GM19351 (cell line): Measurements from ENCODE around the gene SLC10A6.
A peak's percentile ranks its signal among the peaks of the same experiment; 100 is the strongest.
"Not testable (repeated sequence)": the region's sequence is repeated elsewhere in the genome, so short reads cannot be mapped to it uniquely, and the experiment has no call there.

Source experiments
- ATAC-seq: cut with Tn5 transposase; IDR thresholded peaks from one replicate; pipeline ENCODE4 v1.9.1; 2021; ENCODE audit warnings: mild to moderate bottlenecking, moderate library complexity; ENCODE audit not compliant: unreplicated experiment

The SLC10A6 gene, protein sequence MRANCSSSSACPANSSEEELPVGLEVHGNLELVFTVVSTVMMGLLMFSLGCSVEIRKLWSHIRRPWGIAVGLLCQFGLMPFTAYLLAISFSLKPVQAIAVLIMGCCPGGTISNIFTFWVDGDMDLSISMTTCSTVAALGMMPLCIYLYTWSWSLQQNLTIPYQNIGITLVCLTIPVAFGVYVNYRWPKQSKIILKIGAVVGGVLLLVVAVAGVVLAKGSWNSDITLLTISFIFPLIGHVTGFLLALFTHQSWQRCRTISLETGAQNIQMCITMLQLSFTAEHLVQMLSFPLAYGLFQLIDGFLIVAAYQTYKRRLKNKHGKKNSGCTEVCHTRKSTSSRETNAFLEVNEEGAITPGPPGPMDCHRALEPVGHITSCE

DNA sequence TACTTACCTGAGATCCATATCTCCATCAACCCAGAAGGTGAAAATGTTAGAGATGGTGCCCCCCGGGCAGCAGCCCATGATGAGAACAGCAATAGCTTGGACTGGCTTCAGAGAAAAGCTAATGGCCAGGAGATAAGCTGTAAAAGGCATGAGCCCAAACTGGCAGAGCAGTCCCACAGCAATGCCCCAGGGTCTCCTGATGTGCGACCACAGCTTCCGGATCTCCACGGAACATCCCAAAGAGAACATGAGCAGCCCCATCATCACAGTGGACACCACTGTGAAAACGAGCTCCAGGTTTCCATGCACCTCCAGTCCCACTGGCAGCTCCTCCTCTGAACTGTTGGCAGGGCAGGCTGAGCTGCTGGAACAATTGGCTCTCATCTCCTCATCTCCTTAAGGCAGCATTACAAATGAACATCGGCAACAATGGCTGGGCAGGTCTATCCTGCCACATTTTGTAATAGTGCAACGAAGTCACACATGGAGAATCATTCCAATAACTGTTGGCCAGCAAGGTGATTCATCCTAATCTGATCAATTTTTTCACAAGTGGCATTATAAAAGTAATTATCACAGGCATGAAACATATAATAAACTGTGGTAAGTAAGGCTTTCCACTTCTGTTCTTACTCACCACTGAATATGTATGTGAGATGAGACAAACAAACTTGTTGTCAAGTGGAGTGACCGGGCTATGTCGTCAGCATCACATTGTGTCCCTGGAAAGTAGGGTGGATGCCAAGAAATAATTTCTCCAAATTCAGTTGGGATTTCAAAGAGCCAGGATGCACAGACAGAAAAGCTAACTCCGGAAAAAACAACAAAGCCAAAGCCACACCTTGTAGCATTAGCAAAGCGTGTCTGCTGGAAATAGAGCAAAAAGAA lies at the start of gene SLC10A6:
Gene SLC10A6, minus strand, starts transcription at position 653 of the 888 bp plus-strand sequence. Its CDS starts 269 bp downstream, at position 384.
- ATAC-seq = no peak

DNA sequence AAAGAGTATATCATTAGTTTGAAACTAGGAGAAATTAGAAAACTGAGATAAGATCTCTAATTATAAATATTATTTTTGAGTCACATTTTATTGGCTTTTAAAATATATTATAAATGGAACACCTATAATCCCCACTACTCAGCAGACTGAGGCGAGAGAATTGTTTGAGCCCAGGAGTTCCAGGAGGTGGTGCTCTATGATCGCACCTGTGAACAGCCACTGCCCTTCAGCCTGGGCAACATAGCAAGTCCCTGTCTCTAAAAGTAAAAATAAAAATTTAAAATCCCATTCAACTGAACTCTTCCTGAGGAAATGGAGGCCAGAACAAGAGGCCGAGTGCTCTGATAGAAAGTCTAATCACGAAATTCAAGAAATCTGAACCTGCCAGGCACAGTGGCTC lies 49.4 kb upstream of the SLC10A6 start:
- ATAC-seq = no peak

DNA sequence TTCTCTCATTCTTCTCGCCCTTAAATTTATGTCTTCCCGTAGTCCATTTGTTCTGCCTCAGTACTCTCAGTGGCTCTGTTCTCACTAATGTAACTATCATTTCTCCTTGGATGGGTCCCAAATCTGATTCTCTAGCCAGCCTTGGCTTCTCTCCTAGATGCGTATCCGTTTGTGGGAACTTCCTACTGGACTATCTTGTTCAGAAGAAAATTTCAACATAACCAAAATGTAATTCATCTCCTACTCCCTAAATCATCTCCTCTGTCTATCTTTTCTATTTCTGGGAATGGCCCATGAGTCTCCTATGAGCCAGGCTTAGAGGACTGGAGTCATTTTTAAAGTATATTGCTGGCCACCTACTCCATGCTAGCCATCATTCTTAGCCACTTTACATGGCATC lies 47.4 kb upstream of the SLC10A6 start:
- no peak for ATAC-seq

DNA sequence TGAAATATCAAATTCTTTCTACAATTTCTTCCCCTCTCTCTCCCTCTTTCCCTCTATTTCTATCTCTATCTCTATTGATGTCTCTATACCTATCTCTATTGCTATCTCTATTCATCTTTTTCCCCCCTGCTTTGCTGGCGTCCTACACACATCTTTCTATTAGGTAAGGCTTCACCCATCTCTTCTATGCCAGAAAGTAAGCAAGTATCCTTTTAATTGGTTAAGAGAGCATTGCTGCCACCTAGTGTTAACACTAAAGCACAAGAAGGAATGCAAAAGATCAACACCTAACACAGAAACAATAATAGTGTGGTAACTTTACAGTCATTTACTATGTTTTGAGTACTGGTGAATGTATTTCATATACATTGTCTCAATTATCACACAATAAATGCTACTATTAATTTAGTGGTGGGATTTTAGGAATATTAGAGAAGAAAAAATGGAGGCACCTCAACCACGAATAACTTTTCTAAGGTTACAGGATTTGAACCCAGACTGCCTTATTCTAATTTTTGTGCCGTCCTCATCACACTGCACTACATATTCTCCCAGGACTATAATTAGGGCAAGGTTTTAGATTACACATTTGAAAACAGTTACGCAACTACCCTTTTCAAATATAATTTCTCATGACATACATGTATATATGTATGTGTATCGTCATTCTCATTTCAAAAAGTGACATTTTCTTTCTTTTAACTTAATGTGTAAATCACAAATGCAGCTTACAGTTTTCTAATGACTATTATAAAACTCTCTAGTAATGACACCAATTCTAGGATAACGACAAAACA lies 46.7 kb upstream of the SLC10A6 start:
- peak; percentile 46 for ATAC-seq

DNA sequence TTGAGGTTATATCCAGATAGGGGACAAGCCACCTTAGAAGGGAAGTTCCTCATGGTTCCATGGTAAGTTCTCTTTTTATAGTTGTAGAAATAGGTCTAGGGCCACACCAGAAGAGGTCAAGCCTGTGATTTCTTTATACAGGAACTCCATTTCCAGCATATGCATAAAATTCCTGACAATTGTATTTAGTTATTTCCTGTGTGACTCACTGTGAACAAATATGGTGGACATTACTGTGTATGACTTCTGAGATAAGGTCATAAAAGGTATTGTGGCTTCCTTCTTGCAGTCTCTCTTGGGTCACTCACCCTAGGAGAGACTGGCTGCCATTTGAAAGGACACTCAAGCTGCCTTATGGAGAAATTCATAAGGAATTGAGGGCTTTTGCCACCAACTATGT lies 45.3 kb upstream of the SLC10A6 start:
- ATAC-seq = no peak

DNA sequence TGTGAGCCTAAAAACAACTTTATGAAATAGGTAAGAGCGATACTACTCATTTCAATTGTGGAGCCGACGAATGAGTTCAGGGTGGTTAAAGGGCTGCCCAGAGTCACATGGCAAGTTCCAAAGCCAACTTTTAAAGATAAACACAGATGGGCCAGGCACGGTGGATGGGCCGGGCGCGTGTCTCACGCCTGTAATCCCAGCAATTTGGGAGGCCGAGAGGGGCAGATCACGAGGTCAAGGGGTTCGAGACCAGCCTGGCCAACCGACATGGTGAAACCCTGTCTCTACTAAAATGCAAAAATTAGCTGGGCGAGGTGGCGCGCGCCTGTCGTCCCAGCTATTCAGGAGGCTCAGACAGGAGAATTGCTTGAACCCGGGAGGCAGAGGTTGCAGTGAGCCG lies 44.0 kb upstream of the SLC10A6 start:
- no peak for ATAC-seq

DNA sequence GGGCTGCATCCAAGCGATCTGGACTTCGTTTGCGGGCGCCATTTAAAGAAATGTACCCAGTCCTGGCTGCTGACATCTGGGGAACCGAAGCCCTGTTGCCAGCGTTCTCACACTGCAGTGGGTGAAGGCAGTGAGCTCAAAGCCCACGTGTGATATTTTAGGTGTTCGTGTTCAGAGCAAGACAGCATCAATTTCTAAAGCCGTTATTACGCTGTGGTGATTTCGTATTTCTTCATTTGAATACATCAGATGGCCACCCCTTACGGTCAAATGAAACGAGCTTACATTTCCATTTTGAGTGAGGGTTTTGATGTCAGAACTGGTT lies 43.4 kb upstream of the SLC10A6 start:
- ATAC-seq = no peak

DNA sequence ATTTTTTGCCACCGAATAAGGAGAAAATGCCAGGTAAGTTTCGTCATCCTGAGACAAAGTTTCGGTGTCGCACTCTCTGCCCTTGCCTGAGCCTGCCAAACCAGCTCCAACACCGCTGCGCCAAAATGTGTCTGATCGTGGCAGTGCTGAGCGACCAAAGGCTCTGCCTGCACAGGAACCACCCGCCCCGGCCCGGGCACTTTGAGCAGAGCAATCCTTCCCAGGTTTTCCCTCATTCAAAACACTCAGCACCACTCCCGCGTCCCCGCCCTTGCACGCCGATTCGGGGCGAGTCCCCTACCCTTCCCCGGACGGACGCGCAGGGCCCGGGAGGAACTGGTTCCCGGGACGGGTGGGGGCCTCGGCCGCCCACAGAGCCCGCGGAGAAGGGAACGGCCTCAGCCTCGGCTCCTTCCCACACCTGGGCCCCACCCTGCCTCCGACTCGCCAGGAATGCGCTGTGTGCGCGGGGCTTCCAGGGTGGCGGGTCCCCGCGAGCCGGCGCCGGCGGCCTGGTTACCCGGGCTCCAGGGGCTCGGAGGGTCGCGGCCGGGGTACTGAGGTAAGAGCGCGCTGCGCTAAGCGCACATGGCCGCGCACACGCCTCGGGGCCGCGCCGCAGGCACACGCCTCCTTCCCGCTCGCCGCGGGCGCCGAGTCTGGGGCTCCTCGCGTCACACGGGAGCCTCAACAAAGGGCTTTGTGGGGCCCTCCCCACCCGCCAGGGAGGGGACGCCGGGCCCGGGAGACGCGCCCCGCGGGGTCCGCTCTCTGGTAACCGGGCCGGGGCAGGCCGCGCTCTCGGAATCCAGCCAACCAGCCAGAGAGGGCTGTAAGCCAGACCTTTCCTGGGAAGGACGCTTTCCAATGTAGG lies 42.8 kb upstream of the SLC10A6 start, which contains the start of gene C4orf36:
Gene C4orf36, minus strand, starts transcription at position 661 of the 874 bp plus-strand sequence. CDS start 902 bp downstream, outside the sequence.
- ATAC-seq = peak; percentile 74

DNA sequence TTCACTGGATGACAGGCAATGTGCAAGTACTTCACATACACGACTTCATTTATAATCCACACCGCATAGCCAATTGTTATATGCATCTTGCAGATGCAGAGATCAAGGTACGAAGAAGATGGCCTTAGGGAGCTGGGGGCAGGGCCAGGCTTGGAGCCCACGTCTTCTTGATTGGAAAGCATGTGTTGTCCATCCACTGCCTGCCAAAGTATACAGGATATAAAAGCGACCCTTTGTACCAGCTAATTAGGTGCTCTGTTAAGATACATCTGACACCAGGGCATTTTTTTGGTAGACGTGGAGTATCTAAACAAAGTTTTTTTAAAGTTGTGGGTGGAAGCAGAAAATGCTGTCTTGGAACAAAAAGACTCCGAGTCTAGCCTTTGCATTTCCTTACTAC lies 41.6 kb upstream of the SLC10A6 start:
- ATAC-seq = no peak

DNA sequence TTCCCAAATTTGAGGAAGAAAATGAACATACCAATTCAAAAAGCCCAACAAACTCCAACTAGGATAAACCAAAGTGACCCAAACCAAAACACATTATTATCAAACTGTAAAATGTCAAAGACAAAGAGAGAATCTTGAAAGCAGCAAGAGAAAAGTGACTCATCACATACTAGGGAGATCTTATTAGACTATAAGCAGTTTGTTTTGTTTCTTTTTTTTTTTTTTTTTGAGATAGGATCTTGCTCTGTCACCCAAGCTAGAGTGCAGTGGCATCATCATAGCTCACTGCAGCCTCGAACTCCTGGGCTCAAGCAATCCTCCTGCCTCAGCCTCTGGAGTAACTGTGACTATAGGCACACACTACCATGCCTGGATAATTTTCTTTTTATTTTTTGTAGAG lies 30.5 kb upstream of the SLC10A6 start:
- ATAC-seq = no peak

DNA sequence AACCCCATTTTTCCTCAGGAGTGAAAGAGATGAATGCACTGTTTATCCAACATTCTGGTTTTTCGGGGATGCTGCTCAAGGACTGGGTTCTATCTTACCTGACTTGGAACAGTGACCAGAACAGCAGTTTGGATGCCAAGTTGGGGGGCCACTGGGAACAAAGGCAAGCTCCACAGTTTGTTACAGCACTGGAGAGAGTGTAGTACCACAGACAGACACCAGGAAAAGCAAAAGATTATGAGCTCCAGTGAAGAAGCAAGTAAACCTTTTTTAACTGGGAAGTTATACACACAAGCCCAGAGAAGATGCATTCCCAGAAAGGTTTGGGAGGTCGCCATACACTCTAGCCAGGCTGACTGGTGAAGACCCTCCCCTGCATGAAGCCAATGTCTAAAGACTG lies 29.5 kb upstream of the SLC10A6 start:
- no peak for ATAC-seq

DNA sequence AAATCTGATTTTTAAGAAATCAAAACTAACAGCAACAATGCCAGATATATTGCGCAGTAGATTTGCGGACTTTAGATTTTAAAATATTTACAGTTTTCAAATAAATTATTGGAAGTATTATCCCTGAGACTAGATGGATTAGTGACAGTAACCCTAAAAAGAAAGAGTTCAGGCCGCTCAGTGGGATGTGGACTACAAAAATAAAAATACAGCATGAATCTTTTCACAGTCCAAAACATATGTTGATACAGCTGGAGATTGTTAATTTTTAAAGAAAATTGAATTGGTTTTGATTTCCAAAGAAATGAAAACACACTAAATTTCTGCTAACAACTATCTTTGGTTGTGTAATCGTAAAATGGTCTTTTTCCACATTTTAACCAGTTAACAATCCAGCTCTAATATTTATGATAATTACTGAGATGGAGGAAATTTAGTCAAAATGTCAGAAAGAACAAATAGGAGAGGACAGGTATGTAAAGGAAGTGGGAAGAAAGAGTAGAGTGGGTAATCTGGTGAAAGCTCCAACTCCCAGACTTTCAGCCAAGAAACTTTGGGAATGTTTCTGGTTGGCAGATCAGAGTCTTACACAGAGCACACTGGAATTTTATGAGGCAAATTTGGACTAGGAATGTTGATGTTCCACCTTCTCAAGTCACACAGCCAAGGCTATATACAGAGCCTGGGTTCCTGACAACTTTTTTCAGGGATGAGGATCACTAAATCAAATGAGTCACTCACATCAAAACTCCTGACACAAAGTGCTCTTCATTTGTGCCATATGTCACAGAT lies 27.9 kb upstream of the SLC10A6 start:
- no peak for ATAC-seq

DNA sequence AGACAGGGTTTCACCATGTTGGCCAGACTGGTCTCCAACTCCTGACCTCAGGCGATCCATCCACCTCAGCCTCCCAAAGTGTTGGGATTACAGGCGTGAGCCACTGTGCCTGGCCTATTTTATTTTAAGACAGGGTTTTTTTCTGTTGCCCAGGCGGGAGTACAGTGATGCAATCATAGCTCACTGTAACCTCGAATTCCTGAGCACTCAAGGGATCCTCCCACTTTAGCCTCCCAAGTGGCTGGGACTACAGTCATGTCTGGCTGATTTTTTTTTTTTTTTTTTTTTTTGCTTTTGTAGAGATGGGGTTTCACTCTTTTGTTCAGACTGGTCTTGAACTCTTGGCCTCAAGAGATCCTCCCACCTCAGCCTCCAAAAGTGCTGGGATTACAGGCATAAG lies 26.3 kb upstream of the SLC10A6 start:
- not testable (repeated sequence) for ATAC-seq

DNA sequence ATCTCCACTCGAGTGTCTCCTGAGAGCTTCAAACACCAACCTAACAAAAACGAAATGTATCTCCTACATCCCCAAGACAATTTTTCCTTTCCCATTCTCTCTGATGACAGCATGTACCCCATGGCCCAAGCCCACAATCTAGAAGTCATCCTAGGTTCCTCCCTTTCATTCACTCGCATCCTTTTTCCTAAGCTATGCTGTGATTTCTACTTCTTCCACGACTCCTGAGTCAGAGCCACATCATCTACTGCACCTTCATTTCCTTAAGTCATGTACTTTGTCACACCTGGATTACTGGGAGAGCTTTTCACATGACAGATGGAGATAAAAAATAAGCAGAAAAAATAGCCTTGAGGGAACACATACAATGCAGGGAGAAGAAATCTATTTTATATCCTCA lies 23.0 kb upstream of the SLC10A6 start:
- ATAC-seq = no peak

DNA sequence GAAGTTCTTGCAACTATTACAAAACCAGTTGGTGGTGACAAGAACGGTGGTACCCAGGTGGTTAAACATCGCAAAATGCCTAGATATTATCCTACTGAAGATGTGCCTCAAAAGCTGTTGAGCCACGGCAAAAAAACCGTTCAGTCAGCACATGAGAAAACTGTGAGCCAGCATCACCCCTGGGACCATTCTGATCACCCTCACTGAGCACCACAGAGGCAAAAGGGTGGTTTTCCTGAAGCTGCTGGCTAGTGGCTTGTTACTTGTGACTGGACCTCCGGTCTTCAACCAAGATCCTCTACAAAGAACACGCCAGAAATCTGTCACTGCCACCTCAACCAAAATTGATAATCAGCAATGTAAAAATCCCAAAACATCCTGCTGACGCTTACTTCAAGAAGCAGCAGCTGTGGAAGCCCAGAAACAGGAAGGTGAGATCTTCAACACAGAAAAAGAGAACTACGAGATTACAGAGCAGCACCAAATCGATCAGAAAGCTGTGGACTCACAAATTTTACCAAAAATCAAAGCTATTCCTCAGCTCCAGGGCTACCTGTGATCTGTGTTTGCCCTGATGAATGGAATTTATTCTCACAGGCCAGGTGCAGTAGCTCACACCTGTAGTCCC lies 21.4 kb upstream of the SLC10A6 start:
- ATAC-seq = no peak

DNA sequence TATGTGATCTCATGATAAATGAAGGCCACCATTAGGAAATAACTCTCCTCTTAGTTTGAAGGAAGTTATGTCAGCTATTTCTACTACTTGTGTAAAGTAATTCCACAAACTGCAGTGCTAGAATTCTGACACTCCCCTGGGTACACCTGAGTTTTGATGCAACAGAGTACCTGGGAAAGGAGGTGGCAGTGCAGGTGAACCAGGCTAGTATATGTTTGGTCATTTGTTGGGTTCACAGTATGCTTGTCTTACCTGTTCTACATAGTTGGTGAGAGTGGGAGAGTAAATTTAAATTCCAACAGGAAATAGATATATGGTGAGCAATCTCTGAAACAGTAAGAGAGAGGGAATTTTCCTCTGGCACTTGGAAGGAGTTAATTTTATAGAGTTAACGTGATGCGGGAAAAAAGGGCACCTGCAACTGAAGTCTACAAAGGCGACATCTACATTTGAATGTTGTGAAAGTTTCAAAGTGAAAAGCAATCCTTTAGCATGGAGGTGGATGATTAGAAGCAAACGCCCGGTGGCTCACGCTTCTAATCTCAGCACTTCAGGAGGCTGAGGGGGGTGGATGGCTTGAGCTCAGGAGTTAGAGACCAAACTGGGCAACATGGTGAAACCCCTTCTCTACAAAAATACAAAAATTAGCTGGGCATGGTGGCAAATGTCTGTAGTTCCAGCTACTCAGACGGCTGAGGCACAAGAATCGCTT lies 8.3 kb upstream of the SLC10A6 start:
- ATAC-seq = no peak

DNA sequence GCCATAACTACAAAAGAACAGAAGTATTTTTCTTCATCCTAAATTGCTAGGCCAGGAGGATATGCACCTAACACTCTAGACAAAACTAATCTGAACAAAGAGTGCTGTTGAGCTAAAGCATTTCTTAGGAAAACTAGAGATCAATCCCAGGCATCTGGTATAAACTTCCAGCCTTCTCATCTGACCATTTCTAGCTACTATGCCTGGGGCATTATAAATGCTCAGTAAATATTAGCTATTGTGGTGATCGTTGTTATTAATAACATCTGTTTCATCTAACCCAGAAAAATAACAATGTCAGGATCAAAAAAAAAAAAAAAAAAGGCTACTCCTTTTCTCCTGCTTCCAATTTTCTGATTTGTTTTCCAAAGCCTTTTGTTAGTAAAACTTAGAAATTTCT lies 7.7 kb upstream of the SLC10A6 start:
- no peak for ATAC-seq

DNA sequence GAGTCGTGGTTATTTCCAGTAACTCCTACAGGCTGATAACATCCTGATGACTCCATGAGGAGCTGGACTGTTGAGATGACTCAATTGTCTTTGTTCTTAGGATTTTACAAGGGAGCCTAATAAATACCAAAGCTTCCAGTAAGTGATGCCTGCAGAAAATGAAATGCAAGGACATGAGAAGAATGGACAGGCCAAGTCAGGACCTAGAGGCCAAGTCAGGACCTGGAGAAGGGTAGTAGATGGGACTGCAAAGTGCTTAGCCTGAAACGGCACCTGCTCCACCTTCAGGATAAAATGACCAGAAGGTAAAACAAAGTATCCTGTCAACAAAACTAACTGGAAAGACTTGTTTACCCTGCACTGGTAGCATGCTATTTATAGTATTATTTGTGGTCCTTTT lies 6.4 kb upstream of the SLC10A6 start:
- ATAC-seq = no peak
